ENCODE results near the gene BBLN. TPM values are rescaled to one million over a fixed set of nuclear protein-coding genes. Genes with fewer than 3 reads are reported as not detected.

BBLN gene
- total RNA-seq, 1 donor from 2014 or later, result 69.4 TPM

- TF ChIP-seq CTCF (IDR thresholded peaks at IDR 0.05), result no peak
- no peak for TF ChIP-seq EZH2 (IDR thresholded peaks at IDR 0.05)
- no peak for TF ChIP-seq EZH2phosphoT487 (IDR thresholded peaks at IDR 0.05)
- peaks cover 4% of the 10 kb centered on the region for H3K9me3 Mint-ChIP-seq
- Histone ChIP-seq H3K4me3 (no peak overlapping the region), H3K27ac (no peak overlapping the region), H2AFZ (replicated peaks) (no peak overlapping the region), H3K36me3 (peaks cover 9% of the 10 kb centered on the region), H3K27me3 (no peaks in the 10 kb centered on the region), H3F3A (ENCODE audit: low read depth) (peaks cover 8% of the 10 kb centered on the region), H3K9me3 (ENCODE audit: low read depth) (no peaks in the 10 kb centered on the region), H4K20me1 (ENCODE audit: low read depth) (no peaks in the 10 kb centered on the region), H3K4me1 (peaks cover 7% of the 10 kb centered on the region), H3K9ac (no peak overlapping the region), H3K4me2 (no peak overlapping the region), H3K79me2 (ENCODE audit: low read depth) (peaks cover 14% of the 10 kb centered on the region)
- no peak overlapping the region for H3K27ac Mint-ChIP-seq
- peaks cover 32% of the 10 kb centered on the region for H3K36me3 Mint-ChIP-seq
- no peak overlapping the region for H3K4me3 Mint-ChIP-seq
- peaks cover 14% of the 10 kb centered on the region for H3K4me1 Mint-ChIP-seq
- peaks cover 2% of the 10 kb centered on the region for H3K27me3 Mint-ChIP-seq (ENCODE audit: insufficient read depth, low read depth)
- DNase-seq (ENCODE audit: low spot score), result no peak
These were observed 27.3 kb downstream of the BBLN start for GRCh38 chr9:128187361-128187760.

GRCh38 chr9:128188209-128188608 lies 28.1 kb downstream of the BBLN start:
- no peak overlapping the region for H3K4me2 ChIP-seq
- no peak overlapping the region for H3K9ac ChIP-seq
- H3K9me3 ChIP-seq (ENCODE audit: low read depth), result no peaks in the 10 kb centered on the region
- H3K9me3 Mint-ChIP-seq, result no peaks in the 10 kb centered on the region
- no peak overlapping the region for H3K4me3 ChIP-seq
- no peak overlapping the region for H3K27ac Mint-ChIP-seq
- peaks cover 14% of the 10 kb centered on the region for H3K4me1 Mint-ChIP-seq
- H2AFZ ChIP-seq (replicated peaks), result no peak overlapping the region
- H3K27me3 Mint-ChIP-seq (ENCODE audit: insufficient read depth, low read depth), result peaks cover 2% of the 10 kb centered on the region
- no peaks in the 10 kb centered on the region for H4K20me1 ChIP-seq (ENCODE audit: low read depth)
- peaks cover 9% of the 10 kb centered on the region for H3K36me3 ChIP-seq
- no peak overlapping the region for H3K27ac ChIP-seq
- TF ChIP-seq EZH2phosphoT487 (IDR thresholded peaks at IDR 0.05), result no peak
- H3K27me3 ChIP-seq, result no peaks in the 10 kb centered on the region
- H3K4me1 ChIP-seq, result peaks cover 7% of the 10 kb centered on the region
- H3K4me3 Mint-ChIP-seq, result no peak overlapping the region
- DNase-seq (ENCODE audit: low spot score), result no peak
- H3K36me3 Mint-ChIP-seq, result peaks cover 24% of the 10 kb centered on the region
- peaks cover 14% of the 10 kb centered on the region for H3F3A ChIP-seq (ENCODE audit: low read depth)
- peaks cover 14% of the 10 kb centered on the region for H3K79me2 ChIP-seq (ENCODE audit: low read depth)

- Histone ChIP-seq H3K36me3 (peaks cover 9% of the 10 kb centered on the region), H3F3A (ENCODE audit: low read depth) (peaks cover 6% of the 10 kb centered on the region), H2AFZ (replicated peaks) (no peak overlapping the region), H4K20me1 (ENCODE audit: low read depth) (no peaks in the 10 kb centered on the region), H3K9ac (no peak overlapping the region), H3K4me3 (peak overlapping the region; percentile 96), H3K27ac (no peak overlapping the region), H3K79me2 (ENCODE audit: low read depth) (peaks cover 14% of the 10 kb centered on the region), H3K9me3 (ENCODE audit: low read depth) (no peaks in the 10 kb centered on the region), H3K4me2 (peak overlapping the region; percentile 78), H3K4me1 (peaks cover 7% of the 10 kb centered on the region), H3K27me3 (no peaks in the 10 kb centered on the region)
- TF ChIP-seq EZH2phosphoT487 (IDR thresholded peaks at IDR 0.05), result no peak
- TF ChIP-seq CTCF (IDR thresholded peaks at IDR 0.05), result no peak
- TF ChIP-seq EZH2 (IDR thresholded peaks at IDR 0.05), result no peak
- H3K27ac Mint-ChIP-seq, result no peak overlapping the region
- DNase-seq (ENCODE audit: low spot score), result no peak
- H3K4me3 Mint-ChIP-seq, result peak overlapping the region; percentile 96
- H3K36me3 Mint-ChIP-seq, result peaks cover 19% of the 10 kb centered on the region
- peaks cover 14% of the 10 kb centered on the region for H3K4me1 Mint-ChIP-seq
- H3K27me3 Mint-ChIP-seq (ENCODE audit: insufficient read depth, low read depth), result peaks cover 2% of the 10 kb centered on the region
- no peaks in the 10 kb centered on the region for H3K9me3 Mint-ChIP-seq
These were observed 29.9 kb downstream of the BBLN start for GRCh38 chr9:128190013-128190412.

- Histone ChIP-seq H3K9ac (peak overlapping the region; percentile 86), H3K4me2 (peak overlapping the region; percentile 78), H3F3A (ENCODE audit: low read depth) (peaks cover 6% of the 10 kb centered on the region), H3K79me2 (ENCODE audit: low read depth) (peaks cover 14% of the 10 kb centered on the region), H3K27ac (no peak overlapping the region), H3K4me1 (peaks cover 7% of the 10 kb centered on the region), H3K27me3 (no peaks in the 10 kb centered on the region), H3K9me3 (ENCODE audit: low read depth) (no peaks in the 10 kb centered on the region), H2AFZ (replicated peaks) (peak overlapping the region; percentile 94), H3K36me3 (peaks cover 9% of the 10 kb centered on the region), H3K4me3 (peak overlapping the region; percentile 96), H4K20me1 (ENCODE audit: low read depth) (no peaks in the 10 kb centered on the region)
- DNase-seq (ENCODE audit: low spot score), result peak; percentile 23
- peak overlapping the region; percentile 96 for H3K4me3 Mint-ChIP-seq
- peaks cover 17% of the 10 kb centered on the region for H3K36me3 Mint-ChIP-seq
- H3K27ac Mint-ChIP-seq, result peak overlapping the region; percentile 91
- H3K9me3 Mint-ChIP-seq, result no peaks in the 10 kb centered on the region
- peaks cover 2% of the 10 kb centered on the region for H3K27me3 Mint-ChIP-seq (ENCODE audit: insufficient read depth, low read depth)
- TF ChIP-seq EZH2phosphoT487 (IDR thresholded peaks at IDR 0.05), result no peak
- no peak for TF ChIP-seq EZH2 (IDR thresholded peaks at IDR 0.05)
- TF ChIP-seq CTCF (IDR thresholded peaks at IDR 0.05), result no peak
- peaks cover 14% of the 10 kb centered on the region for H3K4me1 Mint-ChIP-seq
These were observed 30.7 kb downstream of the BBLN start for GRCh38 chr9:128190516-128191405.
